ENCODE data around the gene DIAPH2. TPM values are rescaled to one million over a fixed set of nuclear protein-coding genes. Genes with fewer than 3 reads are reported as not detected.

The DIAPH2 gene
- polyA plus RNA-seq (2012; ENCODE audit: insufficient read depth, insufficient read length, low read depth): not detected

- Histone ChIP-seq H3K27me3 (no peaks in the 10 kb centered on the region), H3K4me3 (ENCODE audit: low read depth, low read length) (no peak within 1 kb of the TSS), H3K9me3 (no peaks in the 10 kb centered on the region), H3K36me3 (no peaks in the 10 kb centered on the region), H3K4me1 (no peaks in the 10 kb centered on the region)
- DNase-seq: peak; percentile 8
- no peak for TF ChIP-seq CTCF (IDR thresholded peaks at IDR 0.05; ENCODE audit: low read depth, low read length)
Measured at GRCh38 chrX:96684339-96685209, at the start of gene DIAPH2. Gene DIAPH2, plus strand, starts transcription at chrX:96684842.

GRCh38 chrX:96650023-96650422 lies 34.6 kb upstream of the DIAPH2 start:
- DNase-seq: no peak

GRCh38 chrX:96655947-96656623 lies 28.6 kb upstream of the DIAPH2 start:
- H3K9me3 ChIP-seq: no peaks in the 10 kb centered on the region
- H3K4me3 ChIP-seq (ENCODE audit: low read depth, low read length): no peak overlapping the region
- no peaks in the 10 kb centered on the region for H3K27me3 ChIP-seq
- no peak for DNase-seq
- no peaks in the 10 kb centered on the region for H3K4me1 ChIP-seq
- no peak for TF ChIP-seq CTCF (IDR thresholded peaks at IDR 0.05; ENCODE audit: low read depth, low read length)
- no peaks in the 10 kb centered on the region for H3K36me3 ChIP-seq

More at GRCh38 chrX:96650023-96650422, 34.6 kb upstream of the DIAPH2 start:
- no peak for TF ChIP-seq CTCF (IDR thresholded peaks at IDR 0.05; ENCODE audit: low read depth, low read length)
- Histone ChIP-seq H3K9me3 (no peaks in the 10 kb centered on the region), H3K36me3 (no peaks in the 10 kb centered on the region), H3K27me3 (no peaks in the 10 kb centered on the region), H3K4me3 (ENCODE audit: low read depth, low read length) (no peak overlapping the region), H3K4me1 (no peaks in the 10 kb centered on the region)

- TF ChIP-seq CTCF (IDR thresholded peaks at IDR 0.05; ENCODE audit: low read depth, low read length): no peak
- Histone ChIP-seq H3K4me1 (no peaks in the 10 kb centered on the region), H3K9me3 (no peaks in the 10 kb centered on the region), H3K27me3 (no peaks in the 10 kb centered on the region), H3K4me3 (ENCODE audit: low read depth, low read length) (no peak overlapping the region), H3K36me3 (no peaks in the 10 kb centered on the region)
- no peak for DNase-seq
Measured at GRCh38 chrX:96682516-96682915, 2.1 kb upstream of the DIAPH2 start.

GRCh38 chrX:96683997-96684338 lies 674 bp upstream of the DIAPH2 start:
- no peak for DNase-seq
- no peak for TF ChIP-seq CTCF (IDR thresholded peaks at IDR 0.05; ENCODE audit: low read depth, low read length)
- H3K9me3 ChIP-seq: no peaks in the 10 kb centered on the region
- H3K36me3 ChIP-seq: no peaks in the 10 kb centered on the region
- H3K27me3 ChIP-seq: no peaks in the 10 kb centered on the region
- H3K4me1 ChIP-seq: no peaks in the 10 kb centered on the region
- H3K4me3 ChIP-seq (ENCODE audit: low read depth, low read length): no peak overlapping the region
